RWPE2 (cell line): ENCODE data around the gene RNF213.

Experiments used
- ATAC-seq: fragments of 200-7000 bp; cut with Tn5 transposase; 3 replicates; pipeline ENCODE4 v1.9.1; 2021; ENCODE audit warnings: low read depth
- DNase-seq: peaks from one replicate; pipeline ENCODE4 v3.0.0-alpha.2; 2020; ENCODE audit warnings: low spot score
- H3K27ac ChIP-seq: fragments of 450-650 bp; 2 replicates; pipeline ENCODE4 v1.5.1; 2017; ENCODE audit warnings: mild to moderate bottlenecking; ENCODE audit not compliant: poor library complexity, severe bottlenecking
- H3K27me3 ChIP-seq: fragments of 250-450 bp; sonication (Bioruptor Pico); 2 replicates; pipeline ENCODE4 v1.5.1; 2021; ENCODE audit warnings: mild to moderate bottlenecking, moderate library complexity; ENCODE audit not compliant: insufficient read depth, poor library complexity, severe bottlenecking
- H3K36me3 ChIP-seq: fragments of 250-450 bp; sonication (Bioruptor Pico); 2 replicates; pipeline ENCODE4 v1.5.1; 2020; ENCODE audit warnings: low read depth, mild to moderate bottlenecking, moderate library complexity
- H3K4me1 ChIP-seq: fragments of 250-450 bp; sonication (Bioruptor Pico); 2 replicates; pipeline ENCODE4 v1.5.1; 2021; ENCODE audit warnings: mild to moderate bottlenecking, moderate library complexity; ENCODE audit not compliant: insufficient read depth, poor library complexity, severe bottlenecking
- H3K4me3 ChIP-seq: fragments of 250-450 bp; sonication (Bioruptor Pico); 2 replicates; pipeline ENCODE4 v1.5.1; 2021; ENCODE audit warnings: mild to moderate bottlenecking, moderate library complexity; ENCODE audit not compliant: severe bottlenecking
- H3K9me3 ChIP-seq: fragments of 250-450 bp; sonication (Bioruptor Pico); 2 replicates; pipeline ENCODE4 v1.5.1; 2021; ENCODE audit warnings: mild to moderate bottlenecking, moderate library complexity; ENCODE audit not compliant: severe bottlenecking
- CTCF ChIP-seq: fragments of 450-650 bp; IDR thresholded peaks from one replicate; pipeline ENCODE4 v1.5.1; 2017; ENCODE audit warnings: mild to moderate bottlenecking, moderate library complexity; ENCODE audit not compliant: poor library complexity, severe bottlenecking

Gene RNF213

GRCh38 chr17:80248001-80248893 is 12.4 kb upstream of the RNF213 start:
- Histone ChIP-seq H3K27me3 (no peaks in the 10 kb centered on the region), H3K4me3 (no peak overlapping the region), H3K36me3 (no peaks in the 10 kb centered on the region), H3K9me3 (no peaks in the 10 kb centered on the region), H3K27ac (no peak overlapping the region), H3K4me1 (no peaks in the 10 kb centered on the region)
- no peak for TF ChIP-seq CTCF
- no peak for ATAC-seq
- DNase-seq: no peak

GRCh38 chr17:80248894-80249710 is 11.6 kb upstream of the RNF213 start:
- Histone ChIP-seq H3K4me3 (no peak overlapping the region), H3K4me1 (no peaks in the 10 kb centered on the region), H3K36me3 (no peaks in the 10 kb centered on the region), H3K27me3 (no peaks in the 10 kb centered on the region), H3K9me3 (no peaks in the 10 kb centered on the region), H3K27ac (no peak overlapping the region)
- no peak for DNase-seq
- no peak for TF ChIP-seq CTCF
- ATAC-seq: no peak

GRCh38 chr17:80251966-80252365 is 8.7 kb upstream of the RNF213 start:
- DNase-seq (no peak), ATAC-seq (no peak)
- no peak for TF ChIP-seq CTCF
- Histone ChIP-seq H3K4me1 (peaks cover 16% of the 10 kb centered on the region), H3K4me3 (no peak overlapping the region), H3K27me3 (no peaks in the 10 kb centered on the region), H3K36me3 (no peaks in the 10 kb centered on the region), H3K9me3 (no peaks in the 10 kb centered on the region), H3K27ac (no peak overlapping the region)

GRCh38 chr17:80252871-80253270 is 7.8 kb upstream of the RNF213 start:
- ATAC-seq: peak; percentile 73
- Histone ChIP-seq H3K27me3 (no peaks in the 10 kb centered on the region), H3K4me3 (no peak overlapping the region), H3K4me1 (peaks cover 16% of the 10 kb centered on the region), H3K27ac (no peak overlapping the region), H3K36me3 (no peaks in the 10 kb centered on the region), H3K9me3 (no peaks in the 10 kb centered on the region)
- no peak for DNase-seq
- peak; percentile 78 for TF ChIP-seq CTCF
